Measurements from ENCODE around the gene TRIM44.

DNA sequence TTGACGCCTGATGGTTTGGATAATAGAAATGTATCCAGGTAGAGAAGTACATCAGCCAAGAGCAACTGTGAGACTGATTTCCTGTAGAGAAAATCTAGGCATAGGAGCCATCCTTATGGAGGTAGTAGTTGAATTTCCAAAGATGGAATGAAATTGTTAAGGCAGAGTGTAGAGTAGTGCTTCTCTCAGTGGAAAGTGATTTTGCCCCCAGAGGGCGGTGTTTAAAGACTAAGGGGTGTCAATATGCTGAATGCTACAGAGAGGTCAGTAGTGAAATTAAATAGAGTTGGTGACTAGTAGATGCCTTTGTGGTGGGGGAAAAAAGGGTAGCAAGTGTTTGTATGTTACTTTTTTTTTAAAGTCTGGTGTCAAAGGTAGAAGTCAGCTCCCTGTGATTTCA is 54.5 kb downstream of the TRIM44 start:
- TF ChIP-seq CBX3 (IDR thresholded peaks at IDR 0.05; ENCODE audit: borderline replicate concordance, low read depth) (no peak), MXI1 (IDR thresholded peaks at IDR 0.05; ENCODE audit: low read depth, low read length) (no peak)
